ENCODE results near the gene ADGRG1.
A peak's percentile ranks its signal among the peaks of the same experiment; 100 is the strongest.

ADGRG1 gene

DNA sequence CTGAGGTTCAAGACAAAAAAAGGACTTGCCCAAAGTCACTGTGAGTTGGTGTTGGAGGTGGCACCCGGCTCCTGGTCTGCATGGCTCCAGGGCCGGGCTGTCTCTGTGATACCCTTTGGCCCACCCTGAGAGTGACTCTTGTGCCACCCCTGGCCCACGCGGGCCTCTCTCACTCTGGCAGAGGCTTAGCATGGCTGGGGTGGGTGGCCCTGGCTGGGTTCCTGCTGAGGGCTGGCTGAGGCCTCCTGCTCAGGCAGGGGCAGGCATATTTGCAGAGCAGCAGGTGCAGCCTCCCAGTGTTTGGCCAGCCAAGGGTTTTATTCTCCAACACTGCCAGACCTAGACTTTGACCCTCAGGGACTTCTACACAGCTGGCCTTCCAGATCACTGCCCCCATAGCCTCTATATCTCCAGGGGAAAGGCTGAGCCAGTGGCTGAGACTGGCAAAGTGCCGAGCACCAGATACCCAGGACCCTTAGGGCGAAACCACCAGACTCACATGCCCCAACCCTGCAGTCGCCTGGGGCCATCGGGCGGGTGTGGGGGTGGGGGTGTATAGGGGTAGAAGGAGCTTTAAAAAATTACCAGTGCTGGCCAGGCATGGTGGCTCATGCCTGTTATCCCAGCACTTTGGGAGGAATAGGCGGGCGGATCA lies 21.5 kb upstream of the ADGRG1 start:
- no peak for DNase-seq

DNA sequence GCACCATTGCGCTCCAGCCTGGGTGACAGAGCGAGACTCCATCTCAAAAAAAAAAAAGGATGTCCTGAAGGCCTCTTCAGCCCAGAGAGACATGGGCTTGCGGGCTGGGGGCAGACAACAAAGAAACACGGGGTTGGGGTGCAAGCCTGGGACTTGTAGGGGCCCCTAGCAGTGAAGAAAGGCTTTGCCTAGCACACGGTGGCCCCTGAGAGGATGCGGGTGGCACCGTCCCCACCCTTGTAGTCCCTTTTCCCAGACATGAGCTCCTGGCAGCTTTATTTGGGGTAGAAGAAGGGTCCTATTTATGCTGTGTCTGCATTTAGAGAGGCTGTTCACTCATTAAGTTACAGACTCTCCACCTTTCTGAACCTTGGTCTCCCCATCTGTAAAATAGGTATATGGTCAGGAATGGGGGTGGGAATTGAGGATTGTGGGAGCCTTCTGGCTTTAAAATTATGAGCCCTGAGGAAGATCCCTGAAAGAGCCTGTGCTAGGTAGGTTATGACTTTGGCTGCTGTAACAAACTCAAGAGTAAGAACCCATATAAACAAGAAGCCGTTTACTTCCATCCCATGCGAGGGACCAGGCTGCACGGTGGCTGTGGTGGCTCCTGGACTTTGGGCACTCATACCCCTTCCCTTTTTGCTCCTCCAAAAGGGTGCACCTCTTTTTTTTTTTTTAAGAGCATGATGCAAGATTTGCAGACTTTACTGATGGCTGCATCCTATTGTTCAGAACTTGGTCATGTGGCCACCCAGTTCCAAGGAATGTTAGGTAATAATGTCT lies 20.6 kb upstream of the ADGRG1 start:
- no peak for DNase-seq

DNA sequence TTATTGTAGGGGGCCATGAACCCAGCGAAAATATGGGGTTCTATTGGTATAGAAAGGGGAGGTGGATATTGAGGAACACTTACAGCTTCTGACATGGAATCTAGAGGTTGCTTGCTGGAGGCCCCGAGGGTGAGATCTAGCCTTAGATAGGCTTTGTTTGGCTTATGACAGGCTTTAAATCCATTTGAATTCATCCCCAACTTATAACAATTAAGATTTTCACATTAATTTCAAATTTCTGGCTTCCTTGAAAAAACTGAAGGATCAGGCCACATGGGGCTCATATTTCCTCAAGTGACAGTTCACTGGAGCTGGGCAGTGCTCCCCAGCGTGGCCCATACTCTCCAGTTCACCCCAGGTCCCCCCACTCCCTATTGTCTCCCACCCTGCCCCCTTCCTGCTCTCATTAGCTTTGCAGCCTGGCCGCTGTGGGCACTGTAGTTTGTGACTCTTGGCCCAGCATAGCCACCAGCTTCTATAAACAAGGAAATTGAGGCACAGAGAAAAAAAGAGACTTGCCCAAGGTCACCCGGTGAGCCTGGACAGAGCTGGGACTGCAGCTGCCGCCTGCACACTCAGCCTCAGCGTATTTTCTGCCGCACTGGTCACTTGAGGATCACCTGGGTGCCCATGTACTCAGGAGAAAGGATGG lies 19.8 kb upstream of the ADGRG1 start:
- DNase-seq: no peak

DNA sequence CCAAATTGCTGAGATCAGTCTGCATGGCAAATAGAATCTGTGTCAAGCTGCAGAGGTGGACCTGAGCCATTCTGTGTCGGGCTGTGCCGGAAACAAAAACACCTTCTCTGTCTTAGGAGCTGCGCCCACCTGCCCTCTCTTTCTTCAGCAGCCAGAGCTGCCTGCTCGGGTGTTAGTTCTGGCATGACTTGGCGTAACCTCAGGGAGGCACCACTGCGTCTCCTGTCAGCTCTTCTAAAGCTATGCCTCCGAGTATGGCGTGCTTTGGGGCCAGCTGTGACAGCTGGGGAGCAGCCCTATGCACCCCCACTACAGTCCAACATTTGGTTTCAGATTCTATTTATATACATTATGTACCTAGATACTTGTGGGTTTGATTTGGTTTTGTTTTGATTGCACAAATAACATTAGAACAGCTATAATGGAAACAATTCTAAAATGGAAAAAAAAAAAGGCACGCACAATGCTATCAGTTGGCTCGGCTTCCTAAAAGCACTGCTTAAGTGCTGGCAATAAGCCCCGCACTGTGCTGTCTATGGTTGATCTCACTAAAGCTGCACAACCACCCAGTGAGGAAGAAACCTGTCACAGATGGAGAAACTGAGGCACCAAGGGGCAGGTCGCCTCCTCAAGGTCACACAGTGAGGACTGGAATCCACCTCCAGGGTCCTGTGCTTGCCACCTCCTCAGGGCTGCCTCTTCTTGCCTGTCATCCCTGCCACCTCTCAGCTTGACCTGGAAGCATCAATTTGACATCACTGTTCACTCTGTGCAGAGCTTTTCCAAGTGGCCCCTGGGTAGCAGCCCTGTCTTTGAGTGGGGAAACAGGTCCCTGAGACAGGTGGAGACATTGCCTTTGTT lies 18.7 kb upstream of the ADGRG1 start:
- DNase-seq: peak; percentile 33

DNA sequence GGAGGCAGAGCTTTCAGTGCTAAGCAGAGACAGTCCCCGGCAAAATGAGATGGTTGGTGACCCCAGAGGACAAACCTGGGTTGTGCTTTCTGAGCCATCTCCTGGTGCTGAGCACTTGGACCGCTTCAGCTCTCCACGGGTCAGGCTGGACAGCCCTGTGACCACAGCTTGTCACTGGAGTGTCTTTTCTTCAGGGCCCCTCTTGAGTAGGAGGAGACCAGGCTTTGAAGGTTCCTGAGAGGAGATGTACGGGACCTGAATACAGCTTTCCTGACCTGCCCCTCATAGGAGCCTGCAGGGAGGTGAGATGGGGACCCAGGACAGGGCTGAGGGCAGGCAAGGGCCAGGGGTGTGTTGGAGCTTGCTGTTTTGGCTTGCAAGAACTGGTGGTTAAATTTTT lies 17.8 kb upstream of the ADGRG1 start:
- no peak for DNase-seq

DNA sequence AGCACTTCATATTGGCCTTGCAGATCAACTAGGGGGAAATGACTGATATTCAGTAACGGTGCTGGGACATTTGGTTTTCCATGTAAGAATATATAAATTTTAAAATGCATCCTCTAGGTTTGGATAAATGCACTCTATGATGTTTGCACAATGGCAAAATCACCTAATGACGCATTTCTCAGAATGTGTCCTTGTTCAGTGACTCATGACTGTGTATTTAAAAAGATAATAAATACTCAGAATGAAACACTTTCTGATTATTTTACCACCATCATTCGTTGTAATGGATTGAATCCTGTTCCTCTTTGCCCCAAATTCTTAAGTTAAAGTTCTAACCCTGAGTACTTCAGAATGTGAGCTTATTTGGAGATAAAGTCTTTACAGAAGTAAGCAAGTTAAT lies 17.2 kb upstream of the ADGRG1 start:
- DNase-seq: no peak

DNA sequence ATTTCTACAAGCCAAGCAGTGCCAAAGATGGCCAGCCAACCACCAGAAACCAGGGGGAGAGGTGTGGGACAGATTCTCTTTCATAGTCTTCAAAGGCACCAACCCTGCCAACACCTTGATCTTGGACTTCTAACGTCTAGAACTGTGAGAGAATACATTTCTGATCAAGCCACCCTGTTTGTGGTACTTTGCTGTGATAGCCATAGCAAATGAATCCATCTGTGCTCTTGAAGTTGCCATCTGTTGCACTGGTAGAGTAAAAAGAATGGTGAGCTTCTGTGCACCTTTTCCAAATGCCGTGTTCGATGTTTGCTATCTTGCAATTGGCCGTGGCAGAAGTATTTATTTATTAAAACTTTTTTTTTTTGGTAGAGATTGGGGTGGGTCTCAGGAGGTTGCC lies 16.7 kb upstream of the ADGRG1 start:
- DNase-seq: no peak

DNA sequence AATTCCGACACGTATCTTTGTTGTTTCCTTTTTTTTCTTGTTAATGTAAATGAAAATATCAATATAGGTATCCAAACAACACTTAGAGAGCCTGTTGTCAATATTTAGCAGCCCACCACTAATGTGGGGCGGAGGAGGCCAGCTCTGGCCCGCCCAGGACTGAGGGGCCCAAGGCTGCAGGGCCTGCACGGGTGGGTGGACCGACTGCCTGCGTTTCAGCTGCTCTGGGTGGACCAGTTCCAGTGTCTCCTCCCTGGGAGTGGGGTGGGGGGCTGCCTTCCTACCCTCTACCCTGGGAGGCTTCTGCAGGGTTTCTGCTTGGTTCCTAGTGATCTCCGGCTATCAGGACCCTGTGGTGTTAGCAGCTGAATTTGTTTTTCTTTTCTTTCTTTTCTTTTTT lies 15.9 kb upstream of the ADGRG1 start:
- no peak for DNase-seq

DNA sequence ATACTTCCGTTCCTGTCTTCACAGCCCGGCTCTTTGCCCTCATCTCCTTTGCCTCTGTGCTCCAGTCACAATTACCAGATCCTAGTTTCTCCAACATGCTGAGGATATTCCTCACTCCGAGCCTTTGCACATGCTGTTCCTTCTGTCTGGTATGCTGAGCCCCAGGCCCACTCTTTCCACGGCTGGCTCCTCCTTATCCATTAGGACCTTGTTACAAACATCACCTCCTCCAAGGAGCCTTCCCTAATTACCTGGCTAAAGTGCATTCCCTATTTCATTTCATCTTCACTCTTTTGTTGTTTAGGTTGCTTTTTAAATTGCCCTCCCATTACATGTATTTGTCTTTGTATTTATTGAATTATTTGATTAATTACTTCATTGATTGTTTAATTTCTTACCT lies 14.9 kb upstream of the ADGRG1 start:
- no peak for DNase-seq

DNA sequence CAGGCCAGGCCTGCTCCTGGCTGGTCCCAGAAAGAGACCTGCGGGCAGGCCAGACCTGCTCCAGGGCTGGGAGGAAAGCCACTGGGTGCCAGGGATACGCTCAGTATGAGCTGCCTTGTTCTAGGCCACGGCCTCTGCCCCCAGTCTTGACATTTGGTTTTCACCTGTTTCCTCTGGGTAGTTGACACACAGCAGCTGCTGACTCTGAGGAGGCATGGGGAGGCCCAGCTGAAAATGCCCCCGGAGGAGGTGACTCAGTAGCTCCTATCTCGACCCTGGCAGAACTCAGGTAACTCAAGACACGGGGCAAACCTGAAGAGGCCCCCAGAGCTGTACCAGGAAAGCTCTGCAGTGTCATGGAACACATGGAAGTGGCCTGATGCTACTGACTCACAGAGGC lies 13.9 kb upstream of the ADGRG1 start:
- DNase-seq: no peak

DNA sequence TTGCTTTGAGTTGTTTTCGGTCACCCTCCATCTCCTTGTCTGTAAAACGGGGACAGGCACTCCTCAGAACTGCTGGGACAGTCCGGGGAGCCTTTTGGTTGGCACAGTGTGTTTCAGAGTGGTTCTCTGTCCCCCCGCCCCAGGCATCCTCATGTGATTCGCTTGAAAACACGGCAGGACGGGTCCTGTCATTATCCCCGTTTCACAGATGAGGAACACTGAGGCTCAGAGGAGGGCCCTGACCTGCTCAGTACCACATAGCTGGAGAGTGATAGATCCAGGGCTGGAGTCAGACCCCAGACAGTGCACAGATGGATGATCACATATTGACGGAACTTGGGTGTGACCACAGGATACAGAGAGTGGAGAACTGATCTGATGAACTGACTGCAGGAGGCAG lies 13.5 kb upstream of the ADGRG1 start:
- DNase-seq: no peak

DNA sequence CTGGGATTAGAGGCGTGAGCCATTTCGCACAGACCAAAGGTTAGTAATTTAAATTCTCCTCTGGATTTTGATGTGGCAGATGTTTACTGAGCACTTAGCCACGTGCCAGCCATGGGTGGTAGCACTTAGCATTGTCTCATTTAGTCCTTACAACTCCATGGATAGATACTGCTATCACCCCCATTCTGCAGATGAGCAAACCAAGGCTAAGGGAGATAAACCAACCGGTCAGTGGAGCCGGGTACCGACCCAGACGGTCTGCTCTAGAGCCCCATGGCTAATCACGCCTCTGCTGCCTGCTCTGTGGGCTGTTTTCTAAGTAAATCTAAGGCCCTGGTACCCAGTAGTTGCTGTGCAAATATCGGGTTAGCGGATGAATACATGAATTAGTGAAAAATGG lies 12.6 kb upstream of the ADGRG1 start:
- DNase-seq: no peak

DNA sequence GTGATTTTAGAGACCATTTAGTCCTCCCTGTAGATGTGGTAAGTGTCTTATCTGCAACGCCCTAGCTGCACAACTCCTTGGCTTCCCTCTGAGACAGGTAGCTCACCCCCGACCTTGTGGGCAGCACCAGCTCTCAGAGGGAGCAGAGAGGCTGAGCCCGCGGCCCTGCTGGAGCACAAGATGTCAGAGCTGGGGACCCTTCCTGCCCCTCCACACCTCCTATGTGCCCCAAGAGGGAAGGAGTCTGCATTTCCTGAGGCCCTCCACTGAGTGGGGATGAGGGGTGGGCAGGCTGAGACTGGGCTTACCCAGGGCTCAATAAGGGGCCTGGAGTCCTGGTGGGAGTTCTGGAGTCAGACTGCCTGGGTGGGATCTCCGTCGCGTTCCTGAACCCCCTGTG lies 12.2 kb upstream of the ADGRG1 start:
- DNase-seq: no peak

DNA sequence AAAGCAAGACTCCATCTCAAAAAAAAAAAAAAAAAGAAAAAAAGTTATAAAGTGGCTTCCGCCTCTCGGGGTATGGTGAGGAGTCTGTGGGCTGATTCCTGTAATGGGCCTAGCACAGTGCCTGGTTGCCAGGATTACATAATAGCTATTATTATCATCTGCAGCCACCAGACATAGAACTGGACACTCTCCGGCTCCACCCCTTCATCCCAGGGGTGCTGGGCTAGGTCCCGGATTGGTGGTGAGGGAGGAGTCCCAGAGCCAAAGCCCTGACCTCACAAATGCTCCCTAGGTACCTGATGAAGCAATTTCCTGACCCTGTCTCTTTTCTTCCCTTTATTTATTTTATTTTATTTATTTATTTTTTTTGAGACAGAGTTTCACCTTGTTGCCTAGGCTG lies 11.6 kb upstream of the ADGRG1 start:
- no peak for DNase-seq

DNA sequence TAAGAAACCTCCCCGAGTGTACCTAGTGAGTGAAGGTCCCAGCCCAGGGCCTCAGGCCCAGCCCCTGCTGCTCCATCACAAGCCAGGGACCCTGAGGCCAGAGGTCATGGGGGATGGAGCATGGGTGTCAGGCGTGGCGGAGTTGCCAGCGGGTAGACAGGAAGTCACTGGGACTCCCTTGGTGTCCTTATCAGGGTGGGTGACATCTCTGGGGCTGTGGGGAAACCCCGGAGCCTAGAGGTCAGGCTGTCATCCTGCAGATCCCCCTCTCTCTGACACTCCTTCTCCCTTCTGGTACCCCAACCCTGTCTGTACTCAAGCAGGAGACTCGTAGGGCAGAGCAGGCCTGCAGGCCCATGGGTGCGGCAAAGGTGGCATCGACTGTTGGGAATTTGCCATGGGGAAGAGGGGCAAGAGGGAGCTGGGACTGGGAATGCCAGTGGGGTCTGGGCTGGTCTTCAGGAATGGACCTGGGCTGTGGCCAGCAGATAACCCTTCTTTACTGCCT lies 10.8 kb upstream of the ADGRG1 start:
- DNase-seq: no peak

DNA sequence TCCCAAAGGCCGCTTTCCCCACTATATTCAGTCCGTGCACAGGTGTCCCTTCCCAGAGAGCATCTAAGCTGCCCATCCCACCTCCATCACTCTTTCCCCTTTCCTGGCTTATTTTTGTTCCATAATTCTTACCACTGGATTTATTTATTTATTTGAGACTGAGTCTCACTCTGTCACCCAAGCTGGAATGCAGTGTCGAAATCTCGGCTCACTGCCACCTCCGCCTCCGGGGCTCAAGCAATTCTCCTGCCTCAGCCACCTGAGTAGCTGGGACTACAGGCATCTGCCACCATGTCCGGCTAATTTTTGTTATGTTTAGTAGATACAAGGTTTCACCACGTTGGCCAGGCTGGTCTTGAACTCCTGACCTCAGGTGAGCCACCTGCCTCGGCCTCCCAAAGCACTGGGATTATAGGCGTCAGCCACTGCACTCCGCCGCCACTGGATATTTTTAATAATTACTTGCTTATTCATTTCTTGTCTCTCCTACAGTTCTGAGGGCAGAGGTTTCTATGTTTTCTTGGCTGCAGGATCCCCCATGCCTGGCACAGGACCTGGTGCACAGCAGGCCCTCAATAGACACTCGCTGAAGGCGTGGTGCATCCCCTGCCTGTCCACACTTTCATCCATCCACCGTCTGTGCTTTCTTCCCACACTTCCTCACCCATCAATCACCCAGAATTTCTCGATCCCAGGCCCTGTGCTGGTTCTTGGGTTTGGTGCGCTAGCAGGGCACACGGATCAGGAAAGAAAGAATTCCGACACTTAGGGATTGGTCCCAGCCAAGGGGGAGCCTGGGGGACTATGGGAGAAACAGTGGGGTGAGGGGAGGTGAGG lies 9.9 kb upstream of the ADGRG1 start:
- DNase-seq: no peak

DNA sequence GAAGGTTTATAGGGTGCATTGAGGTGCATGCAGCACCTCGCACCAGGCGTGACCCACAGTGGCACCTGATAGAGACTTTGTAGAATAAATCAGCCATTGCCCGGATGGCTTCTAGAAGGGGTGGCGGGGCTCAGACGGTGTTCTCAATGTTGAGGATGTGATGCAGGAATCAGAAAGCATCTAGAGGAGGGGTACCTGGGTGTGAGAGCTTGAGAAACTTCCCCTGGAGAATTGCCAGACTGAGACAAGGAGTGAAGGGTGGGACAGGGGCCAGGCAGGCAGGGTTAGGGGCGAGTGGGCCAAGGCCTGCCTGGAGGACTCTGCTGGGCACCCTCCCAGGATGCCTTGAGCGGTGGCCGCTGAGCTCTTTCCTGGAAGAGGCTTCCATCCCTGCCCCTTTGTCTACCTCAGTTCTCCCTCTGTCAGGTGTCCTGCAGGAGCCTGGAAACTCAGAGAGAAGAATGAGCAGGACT lies 9.3 kb upstream of the ADGRG1 start:
- no peak for DNase-seq

DNA sequence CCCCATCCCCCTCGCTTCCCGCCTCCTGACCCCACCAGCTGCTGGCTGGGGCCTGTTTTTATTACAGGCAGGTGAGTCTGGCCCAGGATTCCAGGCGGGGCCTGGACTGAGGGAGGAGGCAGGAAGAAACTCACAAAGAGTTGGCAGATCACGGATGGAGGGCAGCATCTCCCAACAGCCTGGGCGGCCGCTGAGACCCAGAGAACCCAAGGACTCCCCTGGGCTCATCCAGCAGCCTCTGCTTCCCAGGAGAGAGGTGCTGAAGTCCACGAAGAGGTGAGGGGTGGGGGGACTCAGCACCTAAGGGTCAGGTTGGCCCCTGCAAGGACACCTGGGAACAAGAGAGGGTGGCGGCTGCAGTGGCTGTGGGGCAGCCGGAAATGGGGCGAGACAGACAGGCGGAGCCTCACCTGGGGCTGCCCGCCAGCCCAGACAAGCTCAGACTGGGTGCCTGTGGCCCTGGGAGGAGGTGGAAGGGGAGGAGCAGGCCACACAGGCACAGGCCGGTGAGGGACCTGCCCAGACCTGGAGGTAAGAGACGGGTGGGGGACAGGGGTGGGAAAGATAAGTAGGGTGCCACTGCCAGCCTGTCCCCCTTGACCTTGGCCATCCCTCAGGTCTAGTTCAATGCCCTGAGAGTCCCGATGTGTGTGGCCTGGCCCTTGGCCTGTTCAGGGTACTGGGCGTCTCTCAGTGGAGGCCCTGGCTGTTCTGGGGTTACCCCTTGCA lies 8.7 kb upstream of the ADGRG1 start:
- no peak for DNase-seq

DNA sequence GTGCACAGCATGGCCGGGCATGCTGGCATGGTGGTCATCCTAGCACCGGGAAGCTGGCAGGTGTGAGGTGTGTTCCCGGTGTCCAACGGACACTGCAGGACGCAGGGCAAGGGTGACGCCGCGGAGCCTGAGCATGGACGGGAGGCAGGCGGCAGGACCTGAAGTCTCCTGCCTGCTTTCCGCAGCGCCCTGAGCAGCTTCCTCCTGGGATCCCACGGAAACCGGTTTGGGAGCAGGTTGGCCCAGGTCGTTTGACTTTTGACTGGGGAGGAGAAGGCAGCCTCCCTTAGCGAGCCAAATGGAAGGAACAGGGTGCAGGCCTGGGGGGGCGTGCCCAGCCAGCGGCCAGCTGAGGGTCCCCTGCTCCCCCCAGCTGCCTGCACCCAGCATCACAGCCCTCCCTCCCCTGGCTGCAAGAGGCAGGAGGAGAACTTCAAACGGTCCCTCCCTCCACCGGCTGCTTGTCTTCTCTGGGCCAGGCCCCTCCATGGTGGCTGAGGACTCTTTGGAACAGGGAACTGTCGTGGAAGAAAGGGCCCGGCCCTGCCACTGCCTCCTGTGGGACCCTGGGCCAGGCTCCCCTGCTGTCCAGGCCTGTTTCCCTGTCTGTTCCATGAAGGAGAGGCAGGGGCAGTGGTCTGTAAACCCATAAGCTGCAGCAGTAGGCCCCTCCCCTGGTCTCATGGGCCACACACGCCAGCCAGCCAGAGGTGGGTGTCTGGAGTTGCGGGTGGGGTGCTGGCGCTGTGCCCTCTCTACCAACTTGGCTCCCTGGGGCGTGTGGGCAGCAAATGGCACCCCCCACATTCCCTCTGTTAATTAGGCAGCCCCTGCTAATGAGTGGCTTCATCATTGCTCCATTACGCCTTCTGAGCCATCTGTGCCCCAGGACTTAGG lies 7.8 kb upstream of the ADGRG1 start:
- no peak for DNase-seq
